ENCODE results near the gene LST1. TPM values are rescaled to one million over a fixed set of nuclear protein-coding genes. Genes with fewer than 3 reads are reported as not detected.

LST1 gene
- total RNA-seq, 2 donors from 2014 or later: 2.8 to 8.5 TPM

- Histone ChIP-seq H3K27me3 (no peaks in the 10 kb centered on the region), H3K27ac (peak overlapping the region; percentile 79 to 84), H3K9me3 (no peaks in the 10 kb centered on the region), H3K36me3 (no peaks in the 10 kb centered on the region), H3K4me3 (peak overlapping the region; percentile 61 to 80), H3K4me1 (peaks cover 0 to 18% of the 10 kb centered on the region in 2 donors)
- no peak for TF ChIP-seq CTCF (IDR thresholded peaks at IDR 0.05)
- DNase-seq (ENCODE audit: low spot score): no peak
These were observed 5.7 kb upstream of the LST1 start for GRCh38 chr6:31580438-31580740.

GRCh38 chr6:31580807-31581433, 5.2 kb upstream of the LST1 start:
- Histone ChIP-seq H3K4me1 (peaks cover 0 to 18% of the 10 kb centered on the region in 2 donors), H3K27ac (peak overlapping the region; percentile 79 to 84), H3K4me3 (peak overlapping the region; percentile 61 to 80), H3K9me3 (no peaks in the 10 kb centered on the region), H3K36me3 (no peaks in the 10 kb centered on the region), H3K27me3 (no peaks in the 10 kb centered on the region)
- peak; percentile 86 for DNase-seq (ENCODE audit: low spot score)
- peak; percentile 89 to 99 for TF ChIP-seq CTCF (IDR thresholded peaks at IDR 0.05)

GRCh38 chr6:31581434-31582229, 4.4 kb upstream of the LST1 start:
- Histone ChIP-seq H3K9me3 (no peaks in the 10 kb centered on the region), H3K27ac (peak overlapping the region; percentile 79 to 84), H3K4me1 (peaks cover 0 to 18% of the 10 kb centered on the region in 2 donors), H3K27me3 (no peaks in the 10 kb centered on the region), H3K36me3 (no peaks in the 10 kb centered on the region), H3K4me3 (peak overlapping the region; percentile 61 to 80)
- TF ChIP-seq CTCF (IDR thresholded peaks at IDR 0.05): no peak
- DNase-seq (ENCODE audit: low spot score): no peak

GRCh38 chr6:31582230-31582643, 3.8 kb upstream of the LST1 start, which contains the start of gene LTB:
Gene LTB, minus strand, starts transcription at chr6:31582424. Its CDS starts 7 bp downstream, at chr6:31582417.
- Histone ChIP-seq H3K36me3 (no peaks in the 10 kb centered on the region), H3K4me1 (peaks cover 0 to 18% of the 10 kb centered on the region in 2 donors)

GRCh38 chr6:31585491-31585890, 586 bp upstream of the LST1 start:
- H3K4me3 ChIP-seq: no peak overlapping the region
- no peaks in the 10 kb centered on the region for H3K9me3 ChIP-seq
- H3K36me3 ChIP-seq: no peaks in the 10 kb centered on the region
- H3K4me1 ChIP-seq: peaks cover 0 to 16% of the 10 kb centered on the region in 2 donors
- no peaks in the 10 kb centered on the region for H3K27me3 ChIP-seq
- DNase-seq (ENCODE audit: low spot score): no peak
- H3K27ac ChIP-seq: no peak overlapping the region
- peak in 1 of 2 donors; percentile 13 for TF ChIP-seq CTCF (IDR thresholded peaks at IDR 0.05)

More at GRCh38 chr6:31582230-31582643, 3.8 kb upstream of the LST1 start, which contains the start of gene LTB:
- Histone ChIP-seq H3K9me3 (no peaks in the 10 kb centered on the region), H3K27me3 (no peaks in the 10 kb centered on the region), H3K4me3 (peak within 1 kb of the TSS; percentile 61 to 80), H3K27ac (peak within 1 kb of the TSS; percentile 79 to 84)
- TF ChIP-seq CTCF (IDR thresholded peaks at IDR 0.05): no peak
- no peak for DNase-seq (ENCODE audit: low spot score)

All from right atrium auricular region (tissue), 2 donors.